HepG2 (cell line): ENCODE data around the gene COA7. TPM values are rescaled to one million over a fixed set of nuclear protein-coding genes. Genes with fewer than 3 reads are reported as not detected.

Experiments
- ATAC-seq: fragments of 200-7000 bp; cut with Tn5 transposase; 3 replicates; pipeline ENCODE4 v1.9.1; 2020; ENCODE audit warnings: mild to moderate bottlenecking, moderate library complexity
- BruUV-seq: library from RNA; stranded (reverse); fragments of 400-500 nt; replicated peaks from 2 replicates; lab custom pipeline; 2021; lab: Mats Ljungman, UMichigan
- CTCF ChIA-PET: fragments of 300-600 bp; formaldehyde crosslinking; extraction: SDS; loops from one replicate; lab custom pipeline; 2021; ENCODE audit warnings: low total read pairs, inconsistent platforms, low intra/inter-chr PET ratio; lab: Yijun Ruan, JAX
- POLR2A ChIA-PET: fragments of 350-600 bp; sonication (Branson Sonifier 250); formaldehyde crosslinking; loops from one replicate; lab custom pipeline; 2020; ENCODE audit warnings: antibody characterized with exemption, inconsistent platforms; lab: Yijun Ruan, JAX
- DNase-seq: peaks from one replicate; pipeline ENCODE4 v3.0.0-alpha.2; 2015; ENCODE audit warnings: low spot score
- FAIRE-seq: peaks from 3 replicates; lab custom pipeline; 2011; peaks lifted over from hg19 to GRCh38; lab: Jason Lieb, UNC
- H2AFZ ChIP-seq: one replicate; pipeline ENCODE4 v1.6.1; 2011; ENCODE audit warnings: low read length, inconsistent platforms
- H3K27ac ChIP-seq: fragments of 300-600 bp; 3 replicates; pipeline ENCODE4 v1.8.0; 2011; ENCODE audit warnings: mixed run types, mild to moderate bottlenecking, mixed read lengths, low read length, inconsistent platforms; ENCODE audit not compliant: insufficient read depth; ENCODE audit errors: extremely low read length
- H3K27me3 ChIP-seq, 2 experiments: fragments of 200-600 bp in 1 of 2; 2 replicates in 1 of 2; 3 replicates in 1 of 2; pipeline versions ENCODE4 v1.6.0 to v1.8.0; 2011; ENCODE audit warnings: low read length in 2 of 2, mild to moderate bottlenecking in 2 of 2, moderate library complexity in 2 of 2, inconsistent platforms in 1 of 2; ENCODE audit not compliant: insufficient read depth in 2 of 2, control insufficient read depth in 1 of 2
- H3K36me3 ChIP-seq, 2 experiments: fragments of 200-600 bp in 1 of 2; replicated peaks in 1 of 2; 2 replicates in 1 of 2; 3 replicates in 1 of 2; pipeline versions ENCODE4 v1.5.1 to v1.8.0; 2011; ENCODE audit warnings: low read length in 2 of 2, inconsistent platforms in 1 of 2; ENCODE audit not compliant: insufficient read depth in 2 of 2, control insufficient read depth in 1 of 2
- H3K4me1 ChIP-seq: 2 replicates; pipeline ENCODE4 v1.5.1; 2012; ENCODE audit warnings: low read length, inconsistent platforms; ENCODE audit not compliant: insufficient read depth
- H3K4me2 ChIP-seq: 2 replicates; pipeline ENCODE4 v1.6.0; 2011; ENCODE audit warnings: low read depth, low read length, inconsistent platforms
- H3K4me3 ChIP-seq, 3 experiments: fragments of 200-600 bp in 1 of 3; sonication (generic), shearing (Covaris generic) in 1 of 3; replicated peaks in 1 of 3; 2 replicates each; pipeline ENCODE4 v1.5.1; 2011 to 2016; ENCODE audit warnings: low read length in 3 of 3, inconsistent platforms in 2 of 3, low read depth in 2 of 3, mild to moderate bottlenecking in 2 of 3, control low read depth in 1 of 3, mixed read lengths in 1 of 3; ENCODE audit not compliant: insufficient read depth in 1 of 3
- H3K79me2 ChIP-seq: one replicate; pipeline ENCODE4 v1.6.1; 2011; ENCODE audit warnings: low read length, inconsistent platforms; ENCODE audit not compliant: insufficient read depth
- H3K9ac ChIP-seq: 2 replicates; pipeline ENCODE4 v1.6.0; 2011; ENCODE audit warnings: mild to moderate bottlenecking, low read depth, low read length, inconsistent platforms; ENCODE audit not compliant: insufficient read depth
- H3K9me3 ChIP-seq: 2 replicates; pipeline ENCODE4 v1.5.1; 2012; ENCODE audit warnings: mild to moderate bottlenecking, low read length
- H4K20me1 ChIP-seq: 2 replicates; pipeline ENCODE4 v1.6.0; 2011; ENCODE audit warnings: inconsistent platforms, mild to moderate bottlenecking, low read length, moderate library complexity; ENCODE audit not compliant: insufficient read depth
- CBX1 ChIP-seq: IDR thresholded peaks from one replicate; pipeline ENCODE4 v1.6.1; 2016; ENCODE audit warnings: antibody characterized with exemption, low read depth
- FOXP1 ChIP-seq, 2 experiments: fragments of 450-650 bp in 1 of 2; IDR thresholded peaks; 2 replicates each; pipeline ENCODE4 v1.6.1; 2017 to 2018; ENCODE audit warnings: antibody characterized with exemption in 1 of 2
- HDAC1 ChIP-seq: sonication (generic); formaldehyde crosslinking; IDR thresholded peaks from 2 replicates; pipeline ENCODE4 v1.5.1; 2020; ENCODE audit warnings: mild to moderate bottlenecking, missing genetic modification reagents
- MTF2 ChIP-seq: sonication (generic); formaldehyde crosslinking; IDR thresholded peaks from 2 replicates; pipeline ENCODE4 v1.5.0; 2020; ENCODE audit warnings: missing genetic modification reagents, borderline replicate concordance
- PCBP1 ChIP-seq: fragments of 200-400 bp; formaldehyde crosslinking; IDR thresholded peaks from 2 replicates; pipeline ENCODE4 v1.6.1; 2017; ENCODE audit warnings: mild to moderate bottlenecking, low read depth, low read length, borderline replicate concordance
- TEAD2 ChIP-seq: sonication (generic); formaldehyde crosslinking; IDR thresholded peaks from 2 replicates; pipeline ENCODE4 v1.9.0; 2021; ENCODE audit warnings: missing genetic modification reagents
- ZC3H4 ChIP-seq: sonication (generic); formaldehyde crosslinking; IDR thresholded peaks from 2 replicates; pipeline ENCODE4 v1.4.0; 2020; ENCODE audit warnings: missing genetic modification reagents, borderline replicate concordance
- ZFP1 ChIP-seq: IDR thresholded peaks from 2 replicates; pipeline ENCODE4 v1.6.1; 2016
- ZFP36L1 ChIP-seq: sonication (generic); formaldehyde crosslinking; IDR thresholded peaks from 2 replicates; pipeline ENCODE4 v1.8.0; 2022; ENCODE audit warnings: mild to moderate bottlenecking, missing genetic modification reagents, moderate library complexity
- ZNF138 ChIP-seq: sonication (generic); formaldehyde crosslinking; IDR thresholded peaks from 2 replicates; pipeline ENCODE4 v1.5.0; 2020; ENCODE audit warnings: mild to moderate bottlenecking, low read depth, missing genetic modification reagents
- ZNF503 ChIP-seq: sonication (generic); formaldehyde crosslinking; IDR thresholded peaks from 2 replicates; pipeline ENCODE4 v1.4.0; 2020; ENCODE audit warnings: missing genetic modification reagents
- ZNF543 ChIP-seq: sonication (generic); formaldehyde crosslinking; IDR thresholded peaks from 2 replicates; pipeline ENCODE4 v1.4.0; 2020; ENCODE audit warnings: mild to moderate bottlenecking, missing genetic modification reagents
- ZNF629 ChIP-seq: sonication (generic); formaldehyde crosslinking; conservative IDR thresholded peaks from 2 replicates; pipeline ENCODE4 v1.5.0; 2020; ENCODE audit warnings: missing genetic modification reagents
- ZNF850 ChIP-seq: sonication (generic); formaldehyde crosslinking; conservative IDR thresholded peaks from 2 replicates; pipeline ENCODE4 v1.9.0; 2021; ENCODE audit warnings: mild to moderate bottlenecking, missing genetic modification reagents
- WGBS: methylation state at CpG from one replicate; pipeline ENCODE4 v1.1.6; 2017; ENCODE audit warnings: low lambda C conversion rate; 5-methylcytosine and 5-hydroxymethylcytosine counted together
- in situ Hi-C: cut with HindIII; loops from 2 replicates; pipeline ENCODE4 v1.10.0; 2017; ENCODE audit warnings: low pct_unique_long_range_greater_than_20kb; ENCODE audit not compliant: extremely low pct_ligation_motif_present
- intact Hi-C: fragments of 100-400 bp; cut with micrococcal nuclease; formaldehyde crosslinking; loops from one replicate; pipeline ENCODE4 v1.10.0; 2022; ENCODE audit not compliant: unreplicated experiment
- polyA plus RNA-seq, 8 experiments: library from polyadenylated mRNA; depleted of rRNA in 3 of 8; stranded (reverse) in 7 of 8; unstranded in 1 of 8; fragments of >200 nt; fragmentation: Illumina TruSeq in 4 of 8; extraction: Trizol in 4 of 8; gene quantifications; 2 replicates each; pipeline versions ENCODE4 v1.2.1 to v1.2.3, GENCODE V29; 2011 to 2016; ENCODE audit warnings: low read depth in 4 of 8, missing spikeins in 1 of 8, mixed read lengths in 1 of 8; ENCODE audit not compliant: insufficient read depth in 1 of 8
- total RNA-seq, 5 experiments: library from RNA; depleted of rRNA; stranded (reverse); fragments of >200 nt; fragmentation: Illumina TruSeq; extraction: Trizol; gene quantifications; 2 replicates each; pipeline ENCODE4 v1.2.3, GENCODE V29; 2016; ENCODE audit warnings: low read depth in 1 of 5

COA7 gene
- total and polyA plus RNA-seq, 2 of the 13 experiments (the other 11 are each of a cell fraction or from before 2014, with no cell fraction given): 12.3 to 30.4 TPM

GRCh38 chr1:52691821-52692220, 6.3 kb downstream of the COA7 start:
- ATAC-seq (no peak), DNase-seq (no peak), FAIRE-seq (no peak)
- ChIA-PET CTCF (no interaction called here), POLR2A (no interaction called here)
- Histone ChIP-seq H3K4me2 (no peak overlapping the region), H3K4me3 (no peak overlapping the region), H3K4me1 (peaks cover 14% of the 10 kb centered on the region), H3K79me2 (peaks cover 30% of the 10 kb centered on the region), H3K36me3 (peaks cover 20 to 49% of the 10 kb centered on the region in 2 experiments), H3K27me3 (no peaks in the 10 kb centered on the region), H3K27ac (no peak overlapping the region), H3K9ac (no peak overlapping the region), H3K9me3 (no peaks in the 10 kb centered on the region), H4K20me1 (no peaks in the 10 kb centered on the region), H2AFZ (no peak overlapping the region)
- intact Hi-C loops (no loop called here), in situ Hi-C loops (no loop called here)
- WGBS: 93% methylated on average over 3 of the region's 3 CpGs
- no TSS peak for BruUV-seq
- no peak for TF ChIP-seq ZC3H4 (CRISPR knock-in tag)
- no peak for TF ChIP-seq MTF2
- no peak for TF ChIP-seq ZNF850 (CRISPR knock-in tag)
- no peak for TF ChIP-seq FOXP1 (IDR thresholded peaks at IDR 0.05)
- TF ChIP-seq FOXP1 (CRISPR knock-in tag; IDR thresholded peaks at IDR 0.05): no peak
- TF ChIP-seq ZNF543 (CRISPR knock-in tag): no peak
- no peak for TF ChIP-seq ZNF629
- TF ChIP-seq HDAC1: no peak
- TF ChIP-seq ZNF138 (CRISPR knock-in tag): no peak
- TF ChIP-seq CBX1: no peak
- TF ChIP-seq ZFP36L1 (CRISPR knock-in tag): no peak
- TF ChIP-seq ZFP1 (CRISPR knock-in tag): no peak
- no peak for TF ChIP-seq PCBP1
- no peak for TF ChIP-seq ZNF503 (CRISPR knock-in tag)
- no peak for TF ChIP-seq TEAD2 (CRISPR knock-in tag)
